Measurements from ENCODE around the gene GSDME.
A peak's percentile ranks its signal among the peaks of the same experiment; 100 is the strongest.
"Not testable (repeated sequence)": the region's sequence is repeated elsewhere in the genome, so short reads cannot be mapped to it uniquely, and the experiment has no call there.

GSDME gene

DNA sequence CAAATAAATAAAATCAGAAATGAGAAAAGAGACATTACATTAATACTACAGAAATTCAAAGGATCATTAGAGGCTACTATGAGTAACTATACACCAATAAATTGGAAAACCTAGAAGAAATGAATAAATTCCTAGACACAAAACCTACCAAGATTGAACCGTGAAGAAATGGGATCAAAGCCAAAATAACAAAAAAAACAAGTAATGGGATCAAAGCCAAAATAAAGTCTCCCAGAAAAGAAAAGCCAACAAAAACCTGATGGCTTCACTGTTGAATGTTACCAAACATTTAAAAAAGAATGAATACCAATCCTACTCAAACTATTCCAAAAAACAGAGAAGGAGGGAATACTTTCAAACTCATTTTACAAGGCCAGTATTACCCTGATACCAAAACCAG lies 20.0 kb downstream of the GSDME start:
- Histone ChIP-seq H3K4me2 (ENCODE audit: low read length) (no peak overlapping the region), H2BK5ac (ENCODE audit: low read length) (no peak overlapping the region), H3K79me1 (ENCODE audit: low read length) (no peaks in the 10 kb centered on the region), H2AK5ac (ENCODE audit: low read length) (no peak overlapping the region), H3K56ac (ENCODE audit: low read length) (no peak overlapping the region), H3K27me3 (ENCODE audit: insufficient read depth, low read length, poor library complexity) (no peaks in the 10 kb centered on the region), H3K4me3 (ENCODE audit: low read length) (no peak overlapping the region), H3K27ac (ENCODE audit: low read depth, low read length) (no peak overlapping the region), H3K79me2 (ENCODE audit: control insufficient read depth, insufficient read depth, low read length) (no peaks in the 10 kb centered on the region), H2BK120ac (ENCODE audit: low read depth, low read length) (no peak overlapping the region), H2BK15ac (replicated peaks; ENCODE audit: low read depth) (no peak overlapping the region), H3K36me3 (ENCODE audit: control insufficient read depth, insufficient read depth, low read length) (no peaks in the 10 kb centered on the region), H3K9ac (ENCODE audit: low read length) (no peak overlapping the region), H4K5ac (ENCODE audit: low read length) (no peak overlapping the region), H3K4me1 (ENCODE audit: control insufficient read depth, low read depth, low read length) (no peaks in the 10 kb centered on the region), H4K8ac (ENCODE audit: low read depth, low read length) (no peak overlapping the region), H3K18ac (ENCODE audit: low read length) (no peak overlapping the region), H3K23ac (ENCODE audit: low read length) (no peak overlapping the region), H3K4ac (ENCODE audit: low read depth, low read length) (no peak overlapping the region)
- no peak for DNase-seq
- WGBS (ENCODE audit: extremely low coverage, insufficient coverage, low lambda C conversion rate) = no CpG with 5 or more reads among the region's 1 CpG

GRCh38 chr7:24735594-24735993 lies 21.7 kb downstream of the GSDME start:
- not testable (repeated sequence) for H2BK5ac ChIP-seq (ENCODE audit: low read length); H3K18ac ChIP-seq (ENCODE audit: low read length); H2BK15ac ChIP-seq (replicated peaks; ENCODE audit: low read depth); H4K8ac ChIP-seq (ENCODE audit: low read depth, low read length); H3K27me3 ChIP-seq (ENCODE audit: insufficient read depth, low read length, poor library complexity); H3K23ac ChIP-seq (ENCODE audit: low read length); H3K36me3 ChIP-seq (ENCODE audit: control insufficient read depth, insufficient read depth, low read length); H3K79me1 ChIP-seq (ENCODE audit: low read length); H3K27ac ChIP-seq (ENCODE audit: low read depth, low read length); H2BK120ac ChIP-seq (ENCODE audit: low read depth, low read length); H3K4ac ChIP-seq (ENCODE audit: low read depth, low read length); DNase-seq; H3K56ac ChIP-seq (ENCODE audit: low read length); H3K79me2 ChIP-seq (ENCODE audit: control insufficient read depth, insufficient read depth, low read length); H3K4me1 ChIP-seq (ENCODE audit: control insufficient read depth, low read depth, low read length); H4K5ac ChIP-seq (ENCODE audit: low read length); H3K4me2 ChIP-seq (ENCODE audit: low read length); H2AK5ac ChIP-seq (ENCODE audit: low read length); H3K4me3 ChIP-seq (ENCODE audit: low read length); H3K9ac ChIP-seq (ENCODE audit: low read length)
- WGBS (ENCODE audit: extremely low coverage, insufficient coverage, low lambda C conversion rate) = no CpG with 5 or more reads among the region's 7 CpGs

DNA sequence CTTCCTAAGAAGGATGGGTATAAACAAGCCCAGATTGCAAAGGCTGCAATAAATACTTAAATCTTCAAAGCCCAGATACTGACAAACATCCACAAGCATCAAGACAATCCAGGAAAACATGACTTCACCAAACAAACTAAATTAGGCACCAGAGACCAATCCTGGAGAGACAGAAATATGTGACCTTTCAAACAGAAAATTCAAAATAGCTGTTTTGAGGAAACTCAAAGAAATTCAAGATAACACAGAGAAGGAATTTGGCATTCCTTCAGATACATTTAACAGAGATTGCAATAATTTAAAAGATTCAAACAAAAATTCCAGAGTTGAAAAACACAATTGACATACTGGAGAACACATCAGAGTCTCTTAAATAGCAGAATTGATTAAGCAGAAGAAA lies 23.0 kb downstream of the GSDME start:
- no peak overlapping the region for H3K27ac ChIP-seq (ENCODE audit: low read depth, low read length)

GRCh38 chr7:24733414-24734060 lies 23.7 kb downstream of the GSDME start:
- no peak overlapping the region for H3K27ac ChIP-seq (ENCODE audit: low read depth, low read length)

More for the DNA sequence above, 23.0 kb downstream of the GSDME start:
- Histone ChIP-seq H3K9ac (ENCODE audit: low read length) (no peak overlapping the region), H4K8ac (ENCODE audit: low read depth, low read length) (no peak overlapping the region), H3K36me3 (ENCODE audit: control insufficient read depth, insufficient read depth, low read length) (no peaks in the 10 kb centered on the region), H2BK5ac (ENCODE audit: low read length) (no peak overlapping the region), H3K79me1 (ENCODE audit: low read length) (no peaks in the 10 kb centered on the region), H3K4me2 (ENCODE audit: low read length) (no peak overlapping the region), H3K4me1 (ENCODE audit: control insufficient read depth, low read depth, low read length) (no peaks in the 10 kb centered on the region), H3K4ac (ENCODE audit: low read depth, low read length) (no peak overlapping the region), H2AK5ac (ENCODE audit: low read length) (no peak overlapping the region), H3K23ac (ENCODE audit: low read length) (no peak overlapping the region), H2BK15ac (replicated peaks; ENCODE audit: low read depth) (no peak overlapping the region), H2BK120ac (ENCODE audit: low read depth, low read length) (no peak overlapping the region), H3K4me3 (ENCODE audit: low read length) (no peak overlapping the region), H3K18ac (ENCODE audit: low read length) (no peak overlapping the region), H3K56ac (ENCODE audit: low read length) (no peak overlapping the region), H3K27me3 (ENCODE audit: insufficient read depth, low read length, poor library complexity) (no peaks in the 10 kb centered on the region), H4K5ac (ENCODE audit: low read length) (no peak overlapping the region), H3K79me2 (ENCODE audit: control insufficient read depth, insufficient read depth, low read length) (no peaks in the 10 kb centered on the region)
- DNase-seq = no peak

DNA sequence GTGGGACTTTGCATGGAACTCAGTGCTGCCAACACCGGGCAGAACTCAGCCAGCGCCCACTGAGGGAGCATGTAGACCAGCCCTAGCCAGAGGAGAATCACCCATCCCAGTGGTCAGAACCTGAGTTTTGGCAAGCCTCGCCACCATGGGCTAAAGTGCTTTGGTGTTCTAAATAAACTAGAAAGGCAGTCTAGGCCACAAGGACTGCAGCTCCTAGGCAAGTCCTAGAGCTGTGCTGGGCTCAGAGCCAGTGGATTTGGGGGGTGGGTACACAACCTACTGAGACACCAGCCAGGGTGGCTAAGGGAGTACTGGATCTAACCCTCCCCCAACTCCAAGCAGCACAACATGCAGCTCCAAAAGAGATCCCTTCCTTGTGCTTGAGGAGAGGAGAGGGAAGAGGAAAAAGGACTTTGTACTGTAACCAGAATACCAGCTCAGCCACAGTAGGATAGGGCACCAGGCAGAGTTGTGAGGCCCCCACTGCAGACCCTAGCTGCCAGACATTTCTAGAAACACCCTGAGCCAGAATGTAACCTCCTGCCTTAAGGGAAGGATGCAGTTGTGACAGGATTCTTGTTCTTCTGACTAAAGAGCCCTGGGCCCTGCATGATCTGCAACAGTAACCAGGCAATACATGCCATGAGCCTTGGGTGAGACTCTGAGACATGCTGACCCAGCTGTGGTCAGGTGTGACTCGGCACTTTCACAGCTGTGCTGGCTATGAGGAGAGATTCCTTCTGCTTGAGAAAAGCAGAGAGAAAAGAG lies 24.4 kb downstream of the GSDME start:
- Histone ChIP-seq H3K36me3 (ENCODE audit: control insufficient read depth, insufficient read depth, low read length) (no peaks in the 10 kb centered on the region), H4K8ac (ENCODE audit: low read depth, low read length) (no peak overlapping the region), H3K56ac (ENCODE audit: low read length) (no peak overlapping the region), H2AK5ac (ENCODE audit: low read length) (no peak overlapping the region), H3K27me3 (ENCODE audit: insufficient read depth, low read length, poor library complexity) (no peaks in the 10 kb centered on the region), H3K79me2 (ENCODE audit: control insufficient read depth, insufficient read depth, low read length) (no peaks in the 10 kb centered on the region), H3K9ac (ENCODE audit: low read length) (no peak overlapping the region), H4K5ac (ENCODE audit: low read length) (no peak overlapping the region), H3K4ac (ENCODE audit: low read depth, low read length) (no peak overlapping the region), H2BK120ac (ENCODE audit: low read depth, low read length) (no peak overlapping the region), H2BK5ac (ENCODE audit: low read length) (no peak overlapping the region), H3K27ac (ENCODE audit: low read depth, low read length) (no peak overlapping the region), H3K79me1 (ENCODE audit: low read length) (no peaks in the 10 kb centered on the region), H3K23ac (ENCODE audit: low read length) (no peak overlapping the region), H3K4me2 (ENCODE audit: low read length) (no peak overlapping the region), H2BK15ac (replicated peaks; ENCODE audit: low read depth) (no peak overlapping the region), H3K18ac (ENCODE audit: low read length) (no peak overlapping the region), H3K4me3 (ENCODE audit: low read length) (no peak overlapping the region), H3K4me1 (ENCODE audit: control insufficient read depth, low read depth, low read length) (no peaks in the 10 kb centered on the region)
- peak; percentile 67 for DNase-seq
- WGBS (ENCODE audit: extremely low coverage, insufficient coverage, low lambda C conversion rate) = no CpG with 5 or more reads among the region's 4 CpGs

More at GRCh38 chr7:24733414-24734060, 23.7 kb downstream of the GSDME start:
- Histone ChIP-seq H3K79me2 (ENCODE audit: control insufficient read depth, insufficient read depth, low read length) (no peaks in the 10 kb centered on the region), H3K23ac (ENCODE audit: low read length) (no peak overlapping the region), H4K5ac (ENCODE audit: low read length) (no peak overlapping the region), H3K4ac (ENCODE audit: low read depth, low read length) (no peak overlapping the region), H2BK15ac (replicated peaks; ENCODE audit: low read depth) (no peak overlapping the region), H2AK5ac (ENCODE audit: low read length) (no peak overlapping the region), H4K8ac (ENCODE audit: low read depth, low read length) (no peak overlapping the region), H3K4me3 (ENCODE audit: low read length) (no peak overlapping the region), H3K27me3 (ENCODE audit: insufficient read depth, low read length, poor library complexity) (no peaks in the 10 kb centered on the region), H2BK5ac (ENCODE audit: low read length) (no peak overlapping the region), H3K4me2 (ENCODE audit: low read length) (no peak overlapping the region), H3K18ac (ENCODE audit: low read length) (no peak overlapping the region), H2BK120ac (ENCODE audit: low read depth, low read length) (no peak overlapping the region), H3K79me1 (ENCODE audit: low read length) (no peaks in the 10 kb centered on the region), H3K9ac (ENCODE audit: low read length) (no peak overlapping the region), H3K36me3 (ENCODE audit: control insufficient read depth, insufficient read depth, low read length) (no peaks in the 10 kb centered on the region), H3K56ac (ENCODE audit: low read length) (no peak overlapping the region), H3K4me1 (ENCODE audit: control insufficient read depth, low read depth, low read length) (no peaks in the 10 kb centered on the region)
- WGBS (ENCODE audit: extremely low coverage, insufficient coverage, low lambda C conversion rate) = no CpG with 5 or more reads among the region's 2 CpGs
- DNase-seq = no peak

Measured in mesendoderm (in vitro differentiated cells).